Measurements from ENCODE around the gene CYLD.

DNA sequence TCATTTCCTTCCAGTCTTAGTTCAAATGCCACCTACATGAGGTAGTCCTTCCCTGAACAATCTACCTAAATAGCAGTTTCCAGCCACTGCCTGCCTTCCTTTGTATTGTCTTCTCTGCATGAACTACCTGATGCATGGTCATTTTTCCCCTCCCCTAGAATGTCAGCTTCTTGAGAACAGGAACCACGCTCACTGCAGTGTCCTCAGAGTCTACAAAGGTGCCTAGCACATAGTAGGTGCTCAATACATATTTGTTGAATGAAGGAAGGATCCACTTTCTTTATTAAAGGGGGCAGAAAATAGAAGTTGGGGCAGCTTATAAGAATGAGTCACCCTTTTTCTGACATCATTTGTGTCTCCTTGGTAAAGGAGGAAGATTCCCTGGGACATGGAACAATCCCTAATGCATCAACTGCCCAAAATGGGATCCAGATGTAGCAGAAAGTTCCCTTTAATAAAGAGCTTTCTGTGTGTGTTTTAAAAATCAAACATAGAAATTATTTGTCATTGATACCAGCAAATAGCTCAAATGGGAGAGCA, 4.4 kb upstream of the CYLD start:
- no peak for TF ChIP-seq POLR2A (IDR thresholded peaks at IDR 0.05)
- no peak for TF ChIP-seq CTCF (IDR thresholded peaks at IDR 0.05)

All from vagina (tissue), 2 donors.